Left ventricle myocardium inferior (tissue), 1 donor: ENCODE results near the gene LSR. TPM values are rescaled to one million over a fixed set of nuclear protein-coding genes. Genes with fewer than 3 reads are reported as not detected.

Source experiments
- DNase-seq: peaks from one replicate; pipeline ENCODE4 v3.0.0-alpha.2; 2020
- H3K27ac ChIP-seq: fragments of 200-600 bp; replicated peaks from 2 replicates; pipeline ENCODE4 v1.8.0; 2021
- H3K27me3 ChIP-seq: fragments of 200-600 bp; 2 replicates; pipeline ENCODE4 v1.8.0; 2021; ENCODE audit warnings: low read depth
- H3K36me3 ChIP-seq: fragments of 200-600 bp; 2 replicates; pipeline ENCODE4 v1.8.0; 2021
- H3K4me1 ChIP-seq: fragments of 200-600 bp; 2 replicates; pipeline ENCODE4 v1.8.0; 2021
- H3K4me3 ChIP-seq: fragments of 200-600 bp; 2 replicates; pipeline ENCODE4 v1.8.0; 2021; ENCODE audit warnings: mild to moderate bottlenecking, moderate library complexity
- H3K9me3 ChIP-seq: fragments of 200-600 bp; replicated peaks from 2 replicates; pipeline ENCODE4 v1.8.0; 2021
- intact Hi-C: fragments of 100-400 bp; cut with micrococcal nuclease; formaldehyde crosslinking; loops from one replicate; pipeline ENCODE4 v1.11.0; 2022
- total RNA-seq: library from RNA; stranded (reverse); fragmentation: NEBNext Ultra II Directional; extraction: Animal tissue kit (Norgen Biotek cat#: 25700); gene quantifications from one replicate; pipeline ENCODE4 v1.2.1, GENCODE V29; 2021
- TF ChIP-seq, protein P1 (sequence below): fragments of 200-600 bp; IDR thresholded peaks from 2 replicates; pipeline ENCODE4 v1.8.0; 2021; ENCODE audit warnings: antibody characterized with exemption, mild to moderate bottlenecking, borderline replicate concordance
- donor health status: DM: no; HTN: yes; CAD: no; lungs with severe emphysema.

LSR gene
- total RNA-seq, 1 donor from 2014 or later = 4.5 TPM

DNA sequence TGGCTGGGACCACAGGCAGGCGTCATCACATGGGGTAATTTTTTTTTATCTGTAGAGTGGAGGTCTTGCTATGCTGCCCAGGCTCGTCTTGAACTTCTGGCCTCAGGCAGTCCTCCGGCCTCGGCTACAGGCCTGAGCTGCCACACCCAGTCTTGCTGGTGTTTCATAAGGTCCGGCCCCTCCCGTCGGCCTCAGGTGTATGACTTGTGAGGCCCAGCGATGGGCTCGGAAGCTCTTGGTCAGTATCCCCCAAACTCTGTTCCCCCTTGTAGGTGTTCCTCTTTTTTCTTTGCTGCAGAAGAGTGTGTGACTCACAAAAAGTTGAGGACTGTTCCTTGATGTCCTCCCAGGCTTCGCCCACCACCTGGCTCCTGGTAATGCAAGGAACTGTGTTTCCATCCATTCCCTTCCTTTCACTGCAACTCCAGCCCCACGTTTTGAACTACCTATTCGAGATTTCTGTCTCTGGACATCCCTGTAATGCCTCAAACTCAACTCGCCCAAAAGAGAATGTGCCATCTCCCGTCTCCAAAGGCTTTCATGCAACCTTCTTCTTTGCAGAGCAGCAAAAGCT lies 25.0 kb downstream of the LSR start:
- no peaks in the 10 kb centered on the region for H3K9me3 ChIP-seq
- no peak for DNase-seq
- TF ChIP-seq, protein P1, sequence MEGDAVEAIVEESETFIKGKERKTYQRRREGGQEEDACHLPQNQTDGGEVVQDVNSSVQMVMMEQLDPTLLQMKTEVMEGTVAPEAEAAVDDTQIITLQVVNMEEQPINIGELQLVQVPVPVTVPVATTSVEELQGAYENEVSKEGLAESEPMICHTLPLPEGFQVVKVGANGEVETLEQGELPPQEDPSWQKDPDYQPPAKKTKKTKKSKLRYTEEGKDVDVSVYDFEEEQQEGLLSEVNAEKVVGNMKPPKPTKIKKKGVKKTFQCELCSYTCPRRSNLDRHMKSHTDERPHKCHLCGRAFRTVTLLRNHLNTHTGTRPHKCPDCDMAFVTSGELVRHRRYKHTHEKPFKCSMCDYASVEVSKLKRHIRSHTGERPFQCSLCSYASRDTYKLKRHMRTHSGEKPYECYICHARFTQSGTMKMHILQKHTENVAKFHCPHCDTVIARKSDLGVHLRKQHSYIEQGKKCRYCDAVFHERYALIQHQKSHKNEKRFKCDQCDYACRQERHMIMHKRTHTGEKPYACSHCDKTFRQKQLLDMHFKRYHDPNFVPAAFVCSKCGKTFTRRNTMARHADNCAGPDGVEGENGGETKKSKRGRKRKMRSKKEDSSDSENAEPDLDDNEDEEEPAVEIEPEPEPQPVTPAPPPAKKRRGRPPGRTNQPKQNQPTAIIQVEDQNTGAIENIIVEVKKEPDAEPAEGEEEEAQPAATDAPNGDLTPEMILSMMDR = no peak
- intact Hi-C loops = no loop called here
- H3K4me1 ChIP-seq = peaks cover 21% of the 10 kb centered on the region
- no peak overlapping the region for H3K27ac ChIP-seq
- peaks cover 73% of the 10 kb centered on the region for H3K36me3 ChIP-seq
- H3K4me3 ChIP-seq = no peak overlapping the region
- H3K27me3 ChIP-seq = no peaks in the 10 kb centered on the region

GRCh38 chr19:35274323-35274722 lies 25.5 kb downstream of the LSR start:
- H3K27me3 ChIP-seq = no peaks in the 10 kb centered on the region
- TF ChIP-seq, protein P1 = no peak
- no peak overlapping the region for H3K27ac ChIP-seq
- intact Hi-C loops = no loop called here
- DNase-seq = no peak
- H3K36me3 ChIP-seq = peaks cover 78% of the 10 kb centered on the region
- H3K4me1 ChIP-seq = peaks cover 20% of the 10 kb centered on the region
- no peak overlapping the region for H3K4me3 ChIP-seq
- H3K9me3 ChIP-seq = no peaks in the 10 kb centered on the region

DNA sequence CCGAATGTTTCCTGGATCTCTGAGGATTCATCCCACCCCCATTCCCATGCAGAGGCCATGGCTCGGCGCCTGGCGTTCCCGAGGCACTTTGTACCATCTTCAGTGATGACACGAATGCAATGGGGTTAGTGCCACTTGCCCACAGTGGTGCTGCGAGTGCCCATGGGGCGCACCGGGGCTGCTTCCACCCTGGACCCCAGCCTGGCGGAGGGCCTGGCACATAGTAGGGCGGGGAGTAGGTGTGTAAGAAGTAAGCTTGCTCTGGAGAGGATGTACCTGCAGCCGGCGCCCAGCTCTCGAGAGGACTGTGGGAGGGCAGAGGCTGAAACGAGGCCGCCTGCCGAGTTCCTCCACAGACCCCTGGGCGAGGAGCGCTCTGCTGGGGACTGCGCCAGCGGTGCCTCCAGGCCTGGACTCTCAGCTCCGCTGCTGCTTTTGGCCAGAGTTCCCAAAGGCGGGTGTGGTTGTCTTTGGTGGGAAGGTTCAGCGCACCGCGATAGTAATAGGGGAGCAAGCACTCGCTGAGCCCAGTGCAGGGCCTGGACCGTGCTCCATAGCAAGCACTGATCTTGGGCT lies 28.0 kb downstream of the LSR start:
- no peak for DNase-seq
- no peaks in the 10 kb centered on the region for H3K9me3 ChIP-seq
- H3K27ac ChIP-seq = no peak overlapping the region

GRCh38 chr19:35278578-35279284 lies 29.9 kb downstream of the LSR start:
- peaks cover 17% of the 10 kb centered on the region for H3K27me3 ChIP-seq
- intact Hi-C loops = no loop called here
- no peak overlapping the region for H3K4me3 ChIP-seq
- H3K27ac ChIP-seq = no peak overlapping the region
- DNase-seq = no peak
- peaks cover 48% of the 10 kb centered on the region for H3K36me3 ChIP-seq
- H3K4me1 ChIP-seq = peaks cover 11% of the 10 kb centered on the region
- H3K9me3 ChIP-seq = no peaks in the 10 kb centered on the region
- TF ChIP-seq, protein P1 = no peak

More for the DNA sequence above, 28.0 kb downstream of the LSR start:
- H3K27me3 ChIP-seq = no peaks in the 10 kb centered on the region
- no peak overlapping the region for H3K4me3 ChIP-seq
- intact Hi-C loops = no loop called here
- TF ChIP-seq, protein P1 = no peak
- peaks cover 63% of the 10 kb centered on the region for H3K36me3 ChIP-seq
- H3K4me1 ChIP-seq = peaks cover 11% of the 10 kb centered on the region

DNA sequence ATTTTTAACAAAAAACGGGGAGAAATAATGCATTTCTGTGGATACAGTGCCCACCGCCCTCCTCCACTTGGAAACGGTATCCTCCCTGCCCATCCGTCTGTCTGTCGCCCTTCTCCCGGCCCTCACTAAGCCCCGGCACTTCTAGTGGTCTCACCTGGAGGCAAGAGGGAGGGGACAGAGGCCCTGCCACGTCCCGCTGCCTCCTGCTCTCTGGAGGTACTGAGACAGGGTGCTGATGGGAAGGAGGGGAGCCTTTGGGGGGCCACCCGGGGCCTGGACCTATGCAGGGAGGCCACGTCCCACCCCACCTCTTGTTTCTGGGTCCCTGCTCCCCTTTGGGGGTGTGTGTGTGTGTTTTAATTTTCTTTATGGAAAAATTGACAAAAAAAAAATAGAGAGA lies 30.6 kb downstream of the LSR start:
- peaks cover 11% of the 10 kb centered on the region for H3K4me1 ChIP-seq
- intact Hi-C loops = no loop called here
- TF ChIP-seq, protein P1 = no peak
- H3K9me3 ChIP-seq = no peaks in the 10 kb centered on the region
- H3K27ac ChIP-seq = no peak overlapping the region
- no peak for DNase-seq
- no peak overlapping the region for H3K4me3 ChIP-seq
- peaks cover 42% of the 10 kb centered on the region for H3K36me3 ChIP-seq
- H3K27me3 ChIP-seq = peaks cover 24% of the 10 kb centered on the region
